DMS53 treated with DMSO at 0.1 percent for 48 hours (cell line): Measurements from ENCODE around the gene PPP1R14C.

Experiments used
- DNase-seq: peaks from one replicate; lab custom pipeline; 2025; ENCODE audit not compliant: unreplicated experiment; lab: John Stamatoyannopoulos, UW

PPP1R14C gene

GRCh38 chr6:150269130-150269856 is 126.4 kb downstream of the PPP1R14C start:
- no peak for DNase-seq

GRCh38 chr6:150269857-150270223 is 127.0 kb downstream of the PPP1R14C start:
- peak; percentile 10 for DNase-seq

GRCh38 chr6:150270330-150271052 is 127.6 kb downstream of the PPP1R14C start:
- DNase-seq: no peak

GRCh38 chr6:150271172-150271500 is 128.3 kb downstream of the PPP1R14C start:
- DNase-seq: no peak

GRCh38 chr6:150271501-150272263 is 128.8 kb downstream of the PPP1R14C start:
- no peak for DNase-seq

GRCh38 chr6:150272264-150272975 is 129.6 kb downstream of the PPP1R14C start:
- no peak for DNase-seq

GRCh38 chr6:150272976-150273315 is 130.1 kb downstream of the PPP1R14C start:
- DNase-seq: no peak

GRCh38 chr6:150273457-150274309 is 130.8 kb downstream of the PPP1R14C start:
- no peak for DNase-seq

- DNase-seq: no peak
These were observed 132.6 kb downstream of the PPP1R14C start for GRCh38 chr6:150275489-150275888.

GRCh38 chr6:150276168-150276936 is 133.5 kb downstream of the PPP1R14C start:
- DNase-seq: no peak

- no peak for DNase-seq
These were observed 134.3 kb downstream of the PPP1R14C start for GRCh38 chr6:150276937-150277742.

GRCh38 chr6:150279533-150279932 is 136.7 kb downstream of the PPP1R14C start:
- no peak for DNase-seq

- DNase-seq: no peak
These were observed 137.9 kb downstream of the PPP1R14C start for GRCh38 chr6:150280703-150281102.

GRCh38 chr6:150281767-150282166 is 138.9 kb downstream of the PPP1R14C start:
- no peak for DNase-seq

GRCh38 chr6:150282806-150283205 is 140.0 kb downstream of the PPP1R14C start:
- DNase-seq: no peak

GRCh38 chr6:150286460-150286859 is 143.6 kb downstream of the PPP1R14C start:
- DNase-seq: no peak

- DNase-seq: no peak
These were observed 144.1 kb downstream of the PPP1R14C start for GRCh38 chr6:150286912-150287311.

GRCh38 chr6:150288456-150288855 is 145.6 kb downstream of the PPP1R14C start:
- no peak for DNase-seq
